IPS DF 4.7 (cell line): Measurements from ENCODE around the gene KRTAP4-7.
"Not testable (repeated sequence)": the region's sequence is repeated elsewhere in the genome, so short reads cannot be mapped to it uniquely, and the experiment has no call there.

Source experiments
- DNase-seq: peaks from one replicate; pipeline ENCODE4 v3.0.0-alpha.2; 2013; ENCODE audit warnings: low spot score; ENCODE audit errors: extremely low read depth

Gene KRTAP4-7

GRCh38 chr17:41065016-41065689 lies 18.8 kb upstream of the KRTAP4-7 start:
- DNase-seq = not testable (repeated sequence)

- no peak for DNase-seq
Observed at GRCh38 chr17:41065829-41066624, 17.9 kb upstream of the KRTAP4-7 start, which contains the start of gene KRTAP2-4. KRTAP2-4 (minus strand) TSS chr17:41065879; CDS start chr17:41065845, 34 bp downstream.

GRCh38 chr17:41067281-41067680 lies 16.7 kb upstream of the KRTAP4-7 start:
- DNase-seq = no peak

GRCh38 chr17:41069031-41069430 lies 14.9 kb upstream of the KRTAP4-7 start:
- DNase-seq = no peak

- DNase-seq = no peak
Observed at GRCh38 chr17:41071606-41072360, 12.2 kb upstream of the KRTAP4-7 start.

GRCh38 chr17:41073676-41074075 lies 10.3 kb upstream of the KRTAP4-7 start:
- no peak for DNase-seq

GRCh38 chr17:41076788-41077187 lies 7.2 kb upstream of the KRTAP4-7 start:
- DNase-seq = no peak

GRCh38 chr17:41082626-41083025 lies 1.3 kb upstream of the KRTAP4-7 start:
- no peak for DNase-seq

GRCh38 chr17:41083427-41083826 lies 523 bp upstream of the KRTAP4-7 start:
- DNase-seq = not testable (repeated sequence)

- DNase-seq = not testable (repeated sequence)
Observed at GRCh38 chr17:41088760-41089352, 4.9 kb downstream of the KRTAP4-7 start.

- no peak for DNase-seq
Observed at GRCh38 chr17:41096055-41096454, 12.1 kb downstream of the KRTAP4-7 start.

GRCh38 chr17:41098042-41098441 lies 14.1 kb downstream of the KRTAP4-7 start, which contains the start of gene KRTAP4-8:
KRTAP4-8 (minus strand) TSS chr17:41098142; CDS start chr17:41098084, 58 bp downstream.
- DNase-seq = no peak

- no peak for DNase-seq
Observed at GRCh38 chr17:41098481-41098880, 14.5 kb downstream of the KRTAP4-7 start.

- DNase-seq = not testable (repeated sequence)
Observed at GRCh38 chr17:41099682-41100480, 15.9 kb downstream of the KRTAP4-7 start.

- DNase-seq = no peak
Observed at GRCh38 chr17:41101586-41102259, 17.8 kb downstream of the KRTAP4-7 start, which contains the start of gene KRTAP4-16. KRTAP4-16 (minus strand) TSS chr17:41102209; CDS start chr17:41102209, 0 bp downstream.

- DNase-seq = no peak
Observed at GRCh38 chr17:41103896-41104295, 19.9 kb downstream of the KRTAP4-7 start.

GRCh38 chr17:41104386-41105038 lies 20.6 kb downstream of the KRTAP4-7 start:
- DNase-seq = not testable (repeated sequence)

GRCh38 chr17:41105347-41105746 lies 21.4 kb downstream of the KRTAP4-7 start, which contains the start of gene KRTAP4-9:
KRTAP4-9 (plus strand) TSS chr17:41105389; CDS start chr17:41105389, 0 bp downstream.
- DNase-seq = not testable (repeated sequence)

GRCh38 chr17:41107941-41108450 lies 24.0 kb downstream of the KRTAP4-7 start:
- no peak for DNase-seq
